HepG2 (cell line): ENCODE results near the gene C19orf73. TPM values are rescaled to one million over a fixed set of nuclear protein-coding genes. Genes with fewer than 3 reads are reported as not detected.

Experiments
- ATAC-seq: fragments of 200-7000 bp; cut with Tn5 transposase; 3 replicates; pipeline ENCODE4 v1.9.1; 2020; ENCODE audit warnings: mild to moderate bottlenecking, moderate library complexity
- BruUV-seq: library from RNA; stranded (reverse); fragments of 400-500 nt; replicated peaks from 2 replicates; lab custom pipeline; 2021; lab: Mats Ljungman, UMichigan
- CTCF ChIA-PET: fragments of 300-600 bp; formaldehyde crosslinking; extraction: SDS; loops from one replicate; lab custom pipeline; 2021; ENCODE audit warnings: low total read pairs, inconsistent platforms, low intra/inter-chr PET ratio; lab: Yijun Ruan, JAX
- POLR2A ChIA-PET: fragments of 350-600 bp; sonication (Branson Sonifier 250); formaldehyde crosslinking; loops from one replicate; lab custom pipeline; 2020; ENCODE audit warnings: antibody characterized with exemption, inconsistent platforms; lab: Yijun Ruan, JAX
- DNase-seq: peaks from one replicate; pipeline ENCODE4 v3.0.0-alpha.2; 2015; ENCODE audit warnings: low spot score
- FAIRE-seq: peaks from 3 replicates; lab custom pipeline; 2011; peaks lifted over from hg19 to GRCh38; lab: Jason Lieb, UNC
- H2AFZ ChIP-seq: one replicate; pipeline ENCODE4 v1.6.1; 2011; ENCODE audit warnings: low read length, inconsistent platforms
- H3K27ac ChIP-seq: fragments of 300-600 bp; 3 replicates; pipeline ENCODE4 v1.8.0; 2011; ENCODE audit warnings: mixed run types, mild to moderate bottlenecking, mixed read lengths, low read length, inconsistent platforms; ENCODE audit not compliant: insufficient read depth; ENCODE audit errors: extremely low read length
- H3K27me3 ChIP-seq, 2 experiments: fragments of 200-600 bp in 1 of 2; 2 replicates in 1 of 2; 3 replicates in 1 of 2; pipeline versions ENCODE4 v1.6.0 to v1.8.0; 2011; ENCODE audit warnings: low read length in 2 of 2, mild to moderate bottlenecking in 2 of 2, moderate library complexity in 2 of 2, inconsistent platforms in 1 of 2; ENCODE audit not compliant: insufficient read depth in 2 of 2, control insufficient read depth in 1 of 2
- H3K36me3 ChIP-seq, 2 experiments: fragments of 200-600 bp in 1 of 2; replicated peaks in 1 of 2; 2 replicates in 1 of 2; 3 replicates in 1 of 2; pipeline versions ENCODE4 v1.5.1 to v1.8.0; 2011; ENCODE audit warnings: low read length in 2 of 2, inconsistent platforms in 1 of 2; ENCODE audit not compliant: insufficient read depth in 2 of 2, control insufficient read depth in 1 of 2
- H3K4me1 ChIP-seq: 2 replicates; pipeline ENCODE4 v1.5.1; 2012; ENCODE audit warnings: low read length, inconsistent platforms; ENCODE audit not compliant: insufficient read depth
- H3K4me2 ChIP-seq: 2 replicates; pipeline ENCODE4 v1.6.0; 2011; ENCODE audit warnings: low read depth, low read length, inconsistent platforms
- H3K4me3 ChIP-seq, 3 experiments: fragments of 200-600 bp in 1 of 3; sonication (generic), shearing (Covaris generic) in 1 of 3; replicated peaks in 1 of 3; 2 replicates each; pipeline ENCODE4 v1.5.1; 2011 to 2016; ENCODE audit warnings: low read length in 3 of 3, inconsistent platforms in 2 of 3, low read depth in 2 of 3, mild to moderate bottlenecking in 2 of 3, control low read depth in 1 of 3, mixed read lengths in 1 of 3; ENCODE audit not compliant: insufficient read depth in 1 of 3
- H3K79me2 ChIP-seq: one replicate; pipeline ENCODE4 v1.6.1; 2011; ENCODE audit warnings: low read length, inconsistent platforms; ENCODE audit not compliant: insufficient read depth
- H3K9ac ChIP-seq: 2 replicates; pipeline ENCODE4 v1.6.0; 2011; ENCODE audit warnings: mild to moderate bottlenecking, low read depth, low read length, inconsistent platforms; ENCODE audit not compliant: insufficient read depth
- H3K9me3 ChIP-seq: 2 replicates; pipeline ENCODE4 v1.5.1; 2012; ENCODE audit warnings: mild to moderate bottlenecking, low read length
- H4K20me1 ChIP-seq: 2 replicates; pipeline ENCODE4 v1.6.0; 2011; ENCODE audit warnings: inconsistent platforms, mild to moderate bottlenecking, low read length, moderate library complexity; ENCODE audit not compliant: insufficient read depth
- AGO2 ChIP-seq: fragments of 200-400 bp; formaldehyde crosslinking; optimal IDR thresholded peaks from 2 replicates; pipeline ENCODE3; 2017; ENCODE audit warnings: mild to moderate bottlenecking, low read depth, low read length, moderate library complexity
- ARNT ChIP-seq: fragments of 450-650 bp; IDR thresholded peaks from 2 replicates; pipeline ENCODE4 v1.6.1; 2017
- NFE2L1 ChIP-seq: sonication (generic); formaldehyde crosslinking; IDR thresholded peaks from 2 replicates; pipeline ENCODE4 v1.4.0; 2020; ENCODE audit warnings: missing genetic modification reagents, mild to moderate bottlenecking, borderline replicate concordance
- NR2F1 ChIP-seq, 2 experiments: fragments of 450-650 bp in 1 of 2; formaldehyde crosslinking in 1 of 2; IDR thresholded peaks; 2 replicates each; pipeline versions ENCODE4 v1.5.0 to v1.6.1; 2016 to 2020; ENCODE audit warnings: mild to moderate bottlenecking in 1 of 2, missing compliant biosample characterization in 1 of 2, missing genetic modification reagents in 1 of 2, moderate library complexity in 1 of 2
- PAF1 ChIP-seq: IDR thresholded peaks from 2 replicates; pipeline ENCODE4 v1.6.1; 2016; ENCODE audit warnings: missing genetic modification reagents, missing compliant biosample characterization
- POLR2G ChIP-seq: fragments of 200-400 bp; formaldehyde crosslinking; IDR thresholded peaks from 2 replicates; pipeline ENCODE4 v1.6.1; 2018; ENCODE audit warnings: mild to moderate bottlenecking, low read depth, low read length, moderate library complexity
- WGBS: methylation state at CpG from one replicate; pipeline ENCODE4 v1.1.6; 2017; ENCODE audit warnings: low lambda C conversion rate; 5-methylcytosine and 5-hydroxymethylcytosine counted together
- in situ Hi-C: cut with HindIII; loops from 2 replicates; pipeline ENCODE4 v1.10.0; 2017; ENCODE audit warnings: low pct_unique_long_range_greater_than_20kb; ENCODE audit not compliant: extremely low pct_ligation_motif_present
- intact Hi-C: fragments of 100-400 bp; cut with micrococcal nuclease; formaldehyde crosslinking; loops from one replicate; pipeline ENCODE4 v1.10.0; 2022; ENCODE audit not compliant: unreplicated experiment
- polyA plus RNA-seq, 8 experiments: library from polyadenylated mRNA; depleted of rRNA in 3 of 8; stranded (reverse) in 7 of 8; unstranded in 1 of 8; fragments of >200 nt; fragmentation: Illumina TruSeq in 4 of 8; extraction: Trizol in 4 of 8; gene quantifications; 2 replicates each; pipeline versions ENCODE4 v1.2.1 to v1.2.3, GENCODE V29; 2011 to 2016; ENCODE audit warnings: low read depth in 4 of 8, missing spikeins in 1 of 8, mixed read lengths in 1 of 8; ENCODE audit not compliant: insufficient read depth in 1 of 8
- total RNA-seq, 5 experiments: library from RNA; depleted of rRNA; stranded (reverse); fragments of >200 nt; fragmentation: Illumina TruSeq; extraction: Trizol; gene quantifications; 2 replicates each; pipeline ENCODE4 v1.2.3, GENCODE V29; 2016; ENCODE audit warnings: low read depth in 1 of 5
- TF ChIP-seq, protein P1 (sequence below): sonication (generic); formaldehyde crosslinking; IDR thresholded peaks from 2 replicates; pipeline ENCODE4 v1.5.0; 2020; ENCODE audit warnings: mild to moderate bottlenecking, low read depth, missing genetic modification reagents, borderline replicate concordance
- TF ChIP-seq, protein P2 (sequence below): sonication (generic); formaldehyde crosslinking; IDR thresholded peaks from 2 replicates; pipeline ENCODE4 v1.4.0; 2020; ENCODE audit warnings: missing genetic modification reagents
- TF ChIP-seq, protein P3 (sequence below): sonication (generic); formaldehyde crosslinking; IDR thresholded peaks from 2 replicates; pipeline ENCODE4 v1.8.1; 2022; ENCODE audit warnings: low read depth, mild to moderate bottlenecking, missing genetic modification reagents

The C19orf73 gene
- total and polyA plus RNA-seq, 2 of the 13 experiments (the other 11 are each of a cell fraction or from before 2014, with no cell fraction given): 1.4 to 1.5 TPM

DNA sequence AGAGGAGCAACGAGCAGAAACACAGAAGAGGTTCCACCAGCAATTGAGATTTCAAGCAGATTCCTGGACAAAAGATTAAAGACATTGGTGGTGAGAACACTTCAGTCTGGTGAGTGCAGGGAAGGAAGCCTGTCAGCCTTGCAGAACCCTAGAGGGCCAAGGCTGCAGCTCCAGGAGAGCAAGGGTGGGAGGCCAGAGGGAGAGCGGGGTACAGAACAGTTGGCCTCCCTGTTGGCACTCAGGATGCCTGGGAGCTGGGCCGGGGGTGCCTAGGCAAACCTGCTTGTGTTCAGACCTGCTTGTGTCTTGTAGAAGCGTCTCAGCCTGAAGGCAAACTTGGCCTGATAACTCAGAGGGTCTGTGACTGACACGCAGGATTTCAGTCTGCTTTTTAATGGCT, 9.9 kb downstream of the C19orf73 start:
- peak; percentile 30; the same call in 1 of the 2 replicates for TF ChIP-seq POLR2G
- TF ChIP-seq PAF1: 0 out of 2 replicates have a peak, but pooled peaks have one; percentile 12
- TF ChIP-seq ARNT: no peak
- TF ChIP-seq AGO2: peak; percentile 52
- Histone ChIP-seq H2AFZ (no peak overlapping the region), H4K20me1 (peaks cover 19% of the 10 kb centered on the region), H3K36me3 (peaks cover 12 to 51% of the 10 kb centered on the region in 2 experiments; a peak in 4 of 5 replicates), H3K9me3 (no peaks in the 10 kb centered on the region), H3K27me3 (no peaks in the 10 kb centered on the region), H3K4me3 (no peak overlapping the region), H3K79me2 (no peaks in the 10 kb centered on the region), H3K4me1 (peaks cover 15% of the 10 kb centered on the region), H3K9ac (no peak overlapping the region), H3K4me2 (no peak overlapping the region), H3K27ac (no peak overlapping the region)
- DNase-seq: no peak
- ChIA-PET POLR2A (no interaction called here), CTCF (no interaction called here)
- no peak for ATAC-seq
- no TSS peak for BruUV-seq
- in situ Hi-C loops (no loop called here), intact Hi-C loops (no loop called here)
- no peak for FAIRE-seq
- WGBS: 100% methylated on average over 4 of the region's 5 CpGs

DNA sequence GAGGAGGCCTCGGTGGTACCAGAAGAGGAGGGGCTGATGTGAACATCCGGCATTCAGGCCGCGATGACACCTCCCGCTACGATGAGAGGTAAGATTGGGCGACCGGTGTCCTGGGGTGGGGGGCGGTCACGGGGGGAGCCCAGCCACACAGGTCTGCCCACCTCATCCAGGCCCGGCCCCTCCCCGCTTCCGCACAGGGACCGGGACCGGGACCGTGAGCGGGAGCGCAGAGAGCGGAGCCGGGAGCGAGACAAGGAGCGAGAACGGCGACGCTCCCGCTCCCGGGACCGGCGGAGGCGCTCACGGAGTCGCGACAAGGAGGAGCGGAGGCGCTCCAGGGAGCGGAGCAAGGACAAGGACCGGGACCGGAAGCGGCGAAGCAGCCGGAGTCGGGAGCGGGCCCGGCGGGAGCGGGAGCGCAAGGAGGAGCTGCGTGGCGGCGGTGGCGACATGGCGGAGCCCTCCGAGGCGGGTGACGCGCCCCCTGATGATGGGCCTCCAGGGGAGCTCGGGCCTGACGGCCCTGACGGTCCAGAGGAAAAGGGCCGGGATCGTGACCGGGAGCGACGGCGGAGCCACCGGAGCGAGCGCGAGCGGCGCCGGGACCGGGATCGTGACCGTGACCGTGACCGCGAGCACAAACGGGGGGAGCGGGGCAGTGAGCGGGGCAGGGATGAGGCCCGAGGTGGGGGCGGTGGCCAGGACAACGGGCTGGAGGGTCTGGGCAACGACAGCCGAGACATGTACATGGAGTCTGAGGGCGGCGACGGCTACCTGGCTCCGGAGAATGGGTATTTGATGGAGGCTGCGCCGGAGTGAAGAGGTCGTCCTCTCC, 11.1 kb downstream of the C19orf73 start:
- no peak overlapping the region for H3K27ac ChIP-seq
- intact Hi-C loops (no loop called here), in situ Hi-C loops (no loop called here)
- no peak overlapping the region for H3K4me2 ChIP-seq
- no peak overlapping the region for H3K4me3 ChIP-seq
- no peak for DNase-seq
- H4K20me1 ChIP-seq: peaks cover 20% of the 10 kb centered on the region
- no peak for ATAC-seq
- WGBS: 98% methylated on average over 89 of the region's 93 CpGs
- ChIA-PET CTCF (interaction anchor here (1.8 kb wide), 1 partner anchor 10 kb away, joined by 7 read pairs; no protein-coding TSS in a partner anchor), POLR2A (no interaction called here)
- H3K4me1 ChIP-seq: peaks cover 3% of the 10 kb centered on the region
- H3K79me2 ChIP-seq: no peaks in the 10 kb centered on the region
- H3K9ac ChIP-seq: no peak overlapping the region
- FAIRE-seq: no peak
- BruUV-seq: TSS peak; percentile 45
- no peak overlapping the region for H2AFZ ChIP-seq
- H3K36me3 ChIP-seq: peaks cover 13 to 61% of the 10 kb centered on the region in 2 experiments; a peak in 4 of 5 replicates
- H3K27me3 ChIP-seq: no peaks in the 10 kb centered on the region
- no peaks in the 10 kb centered on the region for H3K9me3 ChIP-seq
- TF ChIP-seq, protein P1, sequence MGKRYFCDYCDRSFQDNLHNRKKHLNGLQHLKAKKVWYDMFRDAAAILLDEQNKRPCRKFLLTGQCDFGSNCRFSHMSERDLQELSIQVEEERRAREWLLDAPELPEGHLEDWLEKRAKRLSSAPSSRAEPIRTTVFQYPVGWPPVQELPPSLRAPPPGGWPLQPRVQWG (CRISPR knock-in tag): no peak
- TF ChIP-seq AGO2: peak; percentile 92
- TF ChIP-seq, protein P2, sequence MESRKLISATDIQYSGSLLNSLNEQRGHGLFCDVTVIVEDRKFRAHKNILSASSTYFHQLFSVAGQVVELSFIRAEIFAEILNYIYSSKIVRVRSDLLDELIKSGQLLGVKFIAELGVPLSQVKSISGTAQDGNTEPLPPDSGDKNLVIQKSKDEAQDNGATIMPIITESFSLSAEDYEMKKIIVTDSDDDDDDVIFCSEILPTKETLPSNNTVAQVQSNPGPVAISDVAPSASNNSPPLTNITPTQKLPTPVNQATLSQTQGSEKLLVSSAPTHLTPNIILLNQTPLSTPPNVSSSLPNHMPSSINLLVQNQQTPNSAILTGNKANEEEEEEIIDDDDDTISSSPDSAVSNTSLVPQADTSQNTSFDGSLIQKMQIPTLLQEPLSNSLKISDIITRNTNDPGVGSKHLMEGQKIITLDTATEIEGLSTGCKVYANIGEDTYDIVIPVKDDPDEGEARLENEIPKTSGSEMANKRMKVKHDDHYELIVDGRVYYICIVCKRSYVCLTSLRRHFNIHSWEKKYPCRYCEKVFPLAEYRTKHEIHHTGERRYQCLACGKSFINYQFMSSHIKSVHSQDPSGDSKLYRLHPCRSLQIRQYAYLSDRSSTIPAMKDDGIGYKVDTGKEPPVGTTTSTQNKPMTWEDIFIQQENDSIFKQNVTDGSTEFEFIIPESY: 0 out of 2 replicates have a peak, but pooled peaks have one; percentile 19
- no peak for TF ChIP-seq NFE2L1 (CRISPR knock-in tag)
- no peak for TF ChIP-seq NR2F1 (CRISPR knock-in tag; IDR thresholded peaks at IDR 0.05)
- TF ChIP-seq, protein P3, sequence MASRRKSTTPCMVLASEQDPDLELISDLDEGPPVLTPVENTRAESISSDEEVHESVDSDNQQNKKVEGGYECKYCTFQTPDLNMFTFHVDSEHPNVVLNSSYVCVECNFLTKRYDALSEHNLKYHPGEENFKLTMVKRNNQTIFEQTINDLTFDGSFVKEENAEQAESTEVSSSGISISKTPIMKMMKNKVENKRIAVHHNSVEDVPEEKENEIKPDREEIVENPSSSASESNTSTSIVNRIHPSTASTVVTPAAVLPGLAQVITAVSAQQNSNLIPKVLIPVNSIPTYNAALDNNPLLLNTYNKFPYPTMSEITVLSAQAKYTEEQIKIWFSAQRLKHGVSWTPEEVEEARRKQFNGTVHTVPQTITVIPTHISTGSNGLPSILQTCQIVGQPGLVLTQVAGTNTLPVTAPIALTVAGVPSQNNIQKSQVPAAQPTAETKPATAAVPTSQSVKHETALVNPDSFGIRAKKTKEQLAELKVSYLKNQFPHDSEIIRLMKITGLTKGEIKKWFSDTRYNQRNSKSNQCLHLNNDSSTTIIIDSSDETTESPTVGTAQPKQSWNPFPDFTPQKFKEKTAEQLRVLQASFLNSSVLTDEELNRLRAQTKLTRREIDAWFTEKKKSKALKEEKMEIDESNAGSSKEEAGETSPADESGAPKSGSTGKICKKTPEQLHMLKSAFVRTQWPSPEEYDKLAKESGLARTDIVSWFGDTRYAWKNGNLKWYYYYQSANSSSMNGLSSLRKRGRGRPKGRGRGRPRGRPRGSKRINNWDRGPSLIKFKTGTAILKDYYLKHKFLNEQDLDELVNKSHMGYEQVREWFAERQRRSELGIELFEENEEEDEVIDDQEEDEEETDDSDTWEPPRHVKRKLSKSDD (CRISPR knock-in tag): peak; percentile 15; the same call in 1 of the 2 replicates
